BE2C (cell line): ENCODE measurements around the gene PPFIA3.
"Not testable (repeated sequence)": the region's sequence is repeated elsewhere in the genome, so short reads cannot be mapped to it uniquely, and the experiment has no call there.

ENCODE experiments used
- DNase-seq: peaks from one replicate; pipeline ENCODE4 v3.0.0-alpha.2; 2020
- H3K27me3 ChIP-seq: fragments of 250-450 bp; sonication (Bioruptor Pico); 2 replicates; pipeline ENCODE4 v1.5.1; 2020; ENCODE audit warnings: mild to moderate bottlenecking
- H3K36me3 ChIP-seq: fragments of 250-450 bp; sonication (Bioruptor Pico); 2 replicates; pipeline ENCODE4 v1.5.1; 2020; ENCODE audit warnings: mild to moderate bottlenecking
- H3K4me1 ChIP-seq: fragments of 250-450 bp; sonication (Bioruptor Pico); 2 replicates; pipeline ENCODE4 v1.5.1; 2020
- H3K4me3 ChIP-seq: 2 replicates; pipeline ENCODE4 v1.5.1; 2011; ENCODE audit warnings: low read depth, low read length
- H3K9me3 ChIP-seq: fragments of 250-450 bp; sonication (Bioruptor Pico); 2 replicates; pipeline ENCODE4 v1.5.1; 2020
- CTCF ChIP-seq: IDR thresholded peaks from 2 replicates; pipeline ENCODE4 v1.5.1; 2012; ENCODE audit warnings: mild to moderate bottlenecking, low read depth, low read length

PPFIA3 gene

GRCh38 chr19:49120325-49120683 lies 960 bp downstream of the PPFIA3 start:
- TF ChIP-seq CTCF: no peak
- H3K27me3 ChIP-seq: no peaks in the 10 kb centered on the region
- H3K4me3 ChIP-seq: peak overlapping the region; percentile 81
- H3K4me1 ChIP-seq: no peaks in the 10 kb centered on the region
- no peaks in the 10 kb centered on the region for H3K9me3 ChIP-seq
- DNase-seq: no peak
- no peaks in the 10 kb centered on the region for H3K36me3 ChIP-seq

GRCh38 chr19:49120868-49121267 lies 1.5 kb downstream of the PPFIA3 start:
- no peak for TF ChIP-seq CTCF
- Histone ChIP-seq H3K4me1 (no peaks in the 10 kb centered on the region), H3K9me3 (no peaks in the 10 kb centered on the region), H3K4me3 (no peak overlapping the region), H3K27me3 (no peaks in the 10 kb centered on the region), H3K36me3 (no peaks in the 10 kb centered on the region)
- no peak for DNase-seq

GRCh38 chr19:49121841-49122240 lies 2.5 kb downstream of the PPFIA3 start:
- H3K27me3 ChIP-seq, DNase-seq: not testable (repeated sequence)

GRCh38 chr19:49123285-49123684 lies 3.9 kb downstream of the PPFIA3 start:
- DNase-seq, H3K4me1 ChIP-seq, H3K36me3 ChIP-seq, H3K4me3 ChIP-seq, H3K27me3 ChIP-seq, H3K9me3 ChIP-seq: not testable (repeated sequence)

More at GRCh38 chr19:49121841-49122240, 2.5 kb downstream of the PPFIA3 start:
- not testable (repeated sequence) for H3K4me1 ChIP-seq, H3K9me3 ChIP-seq, H3K4me3 ChIP-seq, H3K36me3 ChIP-seq

- peaks cover 5% of the 10 kb centered on the region; the same call in 1 of the 2 replicates for H3K36me3 ChIP-seq
- peaks cover 4% of the 10 kb centered on the region; the same call in 1 of the 2 replicates for H3K4me1 ChIP-seq
- TF ChIP-seq CTCF: no peak
- no peaks in the 10 kb centered on the region for H3K9me3 ChIP-seq
- H3K4me3 ChIP-seq: no peak overlapping the region
- DNase-seq: no peak
- no peaks in the 10 kb centered on the region for H3K27me3 ChIP-seq
Measured at GRCh38 chr19:49125025-49125731, 5.8 kb downstream of the PPFIA3 start.

- no peaks in the 10 kb centered on the region for H3K27me3 ChIP-seq
- no peak for DNase-seq
- H3K9me3 ChIP-seq: no peaks in the 10 kb centered on the region
- H3K4me1 ChIP-seq: peaks cover 4% of the 10 kb centered on the region; the same call in 1 of the 2 replicates
- H3K4me3 ChIP-seq: no peak overlapping the region
- peaks cover 9% of the 10 kb centered on the region; the same call in 1 of the 2 replicates for H3K36me3 ChIP-seq
- no peak for TF ChIP-seq CTCF
Measured at GRCh38 chr19:49126575-49126974, 7.2 kb downstream of the PPFIA3 start.

- H3K9me3 ChIP-seq, H3K27me3 ChIP-seq, DNase-seq, H3K4me3 ChIP-seq, H3K4me1 ChIP-seq, H3K36me3 ChIP-seq: not testable (repeated sequence)
Measured at GRCh38 chr19:49127225-49127624, 7.9 kb downstream of the PPFIA3 start.
